NB4 (cell line): ENCODE data around the gene PAK1.
"Not testable (repeated sequence)": the region's sequence is repeated elsewhere in the genome, so short reads cannot be mapped to it uniquely, and the experiment has no call there.

Experiments used
- CTCF ChIP-seq: IDR thresholded peaks from one replicate; pipeline ENCODE4 v1.5.1; 2012; ENCODE audit warnings: low read depth, low read length
- MAX ChIP-seq: IDR thresholded peaks from 2 replicates; pipeline ENCODE4 v1.6.1; 2011; ENCODE audit warnings: low read depth, low read length
- MYC ChIP-seq: IDR thresholded peaks from 2 replicates; pipeline ENCODE4 v1.6.1; 2011; ENCODE audit warnings: low read depth, low read length
- POLR2A ChIP-seq: IDR thresholded peaks from 2 replicates; pipeline ENCODE4 v1.6.1; 2011; ENCODE audit warnings: mild to moderate bottlenecking; ENCODE audit not compliant: insufficient read length; ENCODE audit errors: extremely low read depth

- not testable (repeated sequence) for TF ChIP-seq MYC, POLR2A, CTCF, MAX
Observed at GRCh38 chr11:77490035-77490434, 16.1 kb upstream of the PAK1 start.
